ENCODE data around the gene ETNK2. TPM values are rescaled to one million over a fixed set of nuclear protein-coding genes. Genes with fewer than 3 reads are reported as not detected.

The ETNK2 gene
- total and polyA plus RNA-seq, 2 donors (not counting 1 experiment from before 2014, with no cell fraction given) = 0.49 to 2.8 TPM

- H3K9ac ChIP-seq (ENCODE audit: low read length) = no peak overlapping the region
- TF ChIP-seq, protein P1, sequence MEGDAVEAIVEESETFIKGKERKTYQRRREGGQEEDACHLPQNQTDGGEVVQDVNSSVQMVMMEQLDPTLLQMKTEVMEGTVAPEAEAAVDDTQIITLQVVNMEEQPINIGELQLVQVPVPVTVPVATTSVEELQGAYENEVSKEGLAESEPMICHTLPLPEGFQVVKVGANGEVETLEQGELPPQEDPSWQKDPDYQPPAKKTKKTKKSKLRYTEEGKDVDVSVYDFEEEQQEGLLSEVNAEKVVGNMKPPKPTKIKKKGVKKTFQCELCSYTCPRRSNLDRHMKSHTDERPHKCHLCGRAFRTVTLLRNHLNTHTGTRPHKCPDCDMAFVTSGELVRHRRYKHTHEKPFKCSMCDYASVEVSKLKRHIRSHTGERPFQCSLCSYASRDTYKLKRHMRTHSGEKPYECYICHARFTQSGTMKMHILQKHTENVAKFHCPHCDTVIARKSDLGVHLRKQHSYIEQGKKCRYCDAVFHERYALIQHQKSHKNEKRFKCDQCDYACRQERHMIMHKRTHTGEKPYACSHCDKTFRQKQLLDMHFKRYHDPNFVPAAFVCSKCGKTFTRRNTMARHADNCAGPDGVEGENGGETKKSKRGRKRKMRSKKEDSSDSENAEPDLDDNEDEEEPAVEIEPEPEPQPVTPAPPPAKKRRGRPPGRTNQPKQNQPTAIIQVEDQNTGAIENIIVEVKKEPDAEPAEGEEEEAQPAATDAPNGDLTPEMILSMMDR (IDR thresholded peaks at IDR 0.05) = no peak
- TF ChIP-seq EZH2 (IDR thresholded peaks at IDR 0.05; ENCODE audit: borderline replicate concordance, insufficient read depth, low read depth, low read length, poor library complexity, severe bottlenecking) = no peak
- H3K36me3 ChIP-seq (replicated peaks in 1 of 2; ENCODE audit: control extremely low read depth in 1 of 2, control insufficient read depth in 1 of 2, extremely low read depth in 1 of 2, insufficient read depth in 2 of 2, low read length in 1 of 2) = no peaks in the 10 kb centered on the region
- no peak overlapping the region for H2AFZ ChIP-seq (ENCODE audit: insufficient read depth, low read depth, low read length, poor library complexity, severe bottlenecking)
- no peak overlapping the region for H3K4me3 ChIP-seq (ENCODE audit: control extremely low read depth in 1 of 5, extremely low read depth in 1 of 5, insufficient read depth in 1 of 5, low read depth in 2 of 5, low read length in 4 of 5)
- H3K4me1 ChIP-seq (ENCODE audit: control insufficient read depth in 2 of 2, insufficient read depth in 2 of 2, low read length in 2 of 2) = no peaks in the 10 kb centered on the region
- CTCF ChIA-PET = no interaction called here
- no peak overlapping the region for H3K4me2 ChIP-seq (replicated peaks; ENCODE audit: low read depth, low read length, poor library complexity, severe bottlenecking)
- Mint-ChIP-seq H3K27ac (no peak overlapping the region), H3K27me3 (peaks cover 6% of the 10 kb centered on the region), H3K4me3 (no peak overlapping the region), H3K4me1 (no peaks in the 10 kb centered on the region), H3K9me3 (ENCODE audit: insufficient read depth) (no peaks in the 10 kb centered on the region)
- no peaks in the 10 kb centered on the region for H4K20me1 ChIP-seq (ENCODE audit: control insufficient read depth, insufficient read depth, low read length, poor library complexity, severe bottlenecking)
- H3K27me3 ChIP-seq (replicated peaks in 1 of 4; ENCODE audit: control extremely low read depth in 1 of 4, control insufficient read depth in 3 of 4, insufficient read depth in 4 of 4, low read length in 3 of 4) = no peaks in the 10 kb centered on the region
- intact Hi-C loops (cut with micrococcal nuclease) = no loop called here
- no peaks in the 10 kb centered on the region for H3K79me2 ChIP-seq (ENCODE audit: control insufficient read depth, insufficient read depth, low read length)
- DNase-seq (no peak), ATAC-seq (ENCODE audit: low read depth) (no peak)
- H3K27ac ChIP-seq (ENCODE audit: low read length in 2 of 2) = no peak overlapping the region
- POLR2A ChIA-PET = no interaction called here
- WGBS (ENCODE audit: insufficient coverage) = 76% methylated on average over 8 of the region's 9 CpGs
- no peaks in the 10 kb centered on the region for H3K9me3 ChIP-seq (ENCODE audit: control extremely low read depth in 1 of 3, control insufficient read depth in 2 of 3, insufficient read depth in 1 of 3, low read length in 2 of 3)
Observed at GRCh38 chr1:204123376-204123775, 28.5 kb downstream of the ETNK2 start.

DNA sequence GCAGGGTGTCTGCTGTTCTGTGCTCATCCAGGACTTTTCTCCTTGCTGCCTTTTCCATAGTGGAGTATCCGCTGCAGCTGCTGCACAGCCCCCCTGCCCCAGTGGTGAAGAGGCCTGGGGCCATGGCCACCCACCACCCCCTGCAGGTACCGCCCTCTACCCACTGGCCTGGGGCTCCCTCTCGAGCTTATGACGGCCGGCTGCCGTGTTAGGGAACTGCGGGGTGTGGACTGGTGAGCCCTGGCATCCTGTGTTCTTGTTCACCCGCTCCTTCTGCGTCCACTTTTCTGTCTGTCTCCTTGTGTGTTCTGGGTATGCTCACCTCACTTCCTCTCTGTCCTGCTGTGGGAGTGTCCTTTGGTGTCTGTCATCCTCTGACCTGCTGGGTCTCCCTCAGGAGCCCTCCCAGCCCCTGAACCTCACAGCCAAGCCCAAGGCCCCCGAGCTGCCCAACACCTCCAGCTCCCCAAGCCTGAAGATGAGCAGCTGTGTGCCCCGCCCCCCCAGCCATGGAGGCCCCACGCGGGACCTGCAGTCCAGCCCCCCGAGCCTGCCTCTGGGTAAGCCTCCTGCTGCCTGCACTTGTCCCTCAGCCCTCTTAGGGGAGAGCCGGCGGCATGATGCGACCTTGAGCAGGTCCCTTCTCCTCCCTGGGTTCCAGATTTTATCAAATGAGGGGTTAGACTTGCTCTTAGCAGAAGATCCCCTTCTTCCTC lies 29.8 kb downstream of the ETNK2 start:
- Histone ChIP-seq H3K4me3 (ENCODE audit: control extremely low read depth in 1 of 5, extremely low read depth in 1 of 5, insufficient read depth in 1 of 5, low read depth in 2 of 5, low read length in 4 of 5) (no peak overlapping the region), H3K9me3 (ENCODE audit: control extremely low read depth in 1 of 3, control insufficient read depth in 2 of 3, insufficient read depth in 1 of 3, low read length in 2 of 3) (no peaks in the 10 kb centered on the region), H4K20me1 (ENCODE audit: control insufficient read depth, insufficient read depth, low read length, poor library complexity, severe bottlenecking) (no peaks in the 10 kb centered on the region), H3K27ac (ENCODE audit: low read length in 2 of 2) (no peak overlapping the region), H3K4me1 (ENCODE audit: control insufficient read depth in 2 of 2, insufficient read depth in 2 of 2, low read length in 2 of 2) (no peaks in the 10 kb centered on the region), H2AFZ (ENCODE audit: insufficient read depth, low read depth, low read length, poor library complexity, severe bottlenecking) (no peak overlapping the region), H3K9ac (ENCODE audit: low read length) (no peak overlapping the region), H3K79me2 (ENCODE audit: control insufficient read depth, insufficient read depth, low read length) (no peaks in the 10 kb centered on the region), H3K36me3 (replicated peaks in 1 of 2; ENCODE audit: control extremely low read depth in 1 of 2, control insufficient read depth in 1 of 2, extremely low read depth in 1 of 2, insufficient read depth in 2 of 2, low read length in 1 of 2) (no peaks in the 10 kb centered on the region), H3K27me3 (replicated peaks in 1 of 4; ENCODE audit: control extremely low read depth in 1 of 4, control insufficient read depth in 3 of 4, insufficient read depth in 4 of 4, low read length in 3 of 4) (no peaks in the 10 kb centered on the region), H3K4me2 (replicated peaks; ENCODE audit: low read depth, low read length, poor library complexity, severe bottlenecking) (no peak overlapping the region)
- no peak overlapping the region for H3K27ac Mint-ChIP-seq
- TF ChIP-seq, protein P1 (IDR thresholded peaks at IDR 0.05) = no peak
- TF ChIP-seq EZH2 (IDR thresholded peaks at IDR 0.05; ENCODE audit: borderline replicate concordance, insufficient read depth, low read depth, low read length, poor library complexity, severe bottlenecking) = no peak
- H3K27me3 Mint-ChIP-seq = peaks cover 6% of the 10 kb centered on the region
- DNase-seq = no peak
- no peak for ATAC-seq (ENCODE audit: low read depth)
- ChIA-PET CTCF (no interaction called here), POLR2A (no interaction called here)
- H3K4me1 Mint-ChIP-seq = no peaks in the 10 kb centered on the region
- H3K9me3 Mint-ChIP-seq (ENCODE audit: insufficient read depth) = no peaks in the 10 kb centered on the region
- intact Hi-C loops (cut with micrococcal nuclease) = no loop called here
- WGBS (ENCODE audit: insufficient coverage) = 95% methylated on average over 16 of the region's 17 CpGs
- no peak overlapping the region for H3K4me3 Mint-ChIP-seq
